BLaER1 treated with 17β-estradiol and CSF1 and Interleukin-3, amounts not matched to agents 10 nM and 100 nM (cell line): Measurements from ENCODE around the gene ATRAID.
"Not testable (repeated sequence)": the region's sequence is repeated elsewhere in the genome, so short reads cannot be mapped to it uniquely, and the experiment has no call there.

Source experiments
- H3K27ac ChIP-seq, 11 experiments: shearing (Covaris generic); formaldehyde crosslinking; 2 replicates each; pipeline ENCODE4 v1.8.1; 2022
- H3K27me3 ChIP-seq, 11 experiments: shearing (Covaris generic); formaldehyde crosslinking; 2 replicates each; pipeline ENCODE4 v1.8.1; 2022
- H3K36me3 ChIP-seq, 11 experiments: shearing (Covaris generic); formaldehyde crosslinking; 2 replicates each; pipeline ENCODE4 v1.8.1; 2022
- H3K4me1 ChIP-seq, 10 experiments: shearing (Covaris generic); formaldehyde crosslinking; 2 replicates each; pipeline ENCODE4 v1.8.1; 2022
- H3K4me2 ChIP-seq, 11 experiments: shearing (Covaris generic); formaldehyde crosslinking; 2 replicates each; pipeline ENCODE4 v1.8.1; 2022
- H3K4me3 ChIP-seq, 10 experiments: shearing (Covaris generic); formaldehyde crosslinking; 2 replicates each; pipeline ENCODE4 v1.8.1; 2022
- H3K9ac ChIP-seq, 11 experiments: shearing (Covaris generic); formaldehyde crosslinking; 2 replicates each; pipeline ENCODE4 v1.8.1; 2022
- H3K9me3 ChIP-seq, 11 experiments: shearing (Covaris generic); formaldehyde crosslinking; replicated peaks in 1 of 11; 2 replicates each; pipeline ENCODE4 v1.8.1; 2022
- H4K20me1 ChIP-seq, 11 experiments: shearing (Covaris generic); formaldehyde crosslinking; 2 replicates each; pipeline ENCODE4 v1.8.1; 2022
- Cebpa-rat ChIP-seq, 11 experiments: shearing (Covaris generic); IDR thresholded peaks; 2 replicates each; pipeline ENCODE4 v1.8.1; 2022

ATRAID gene, protein sequence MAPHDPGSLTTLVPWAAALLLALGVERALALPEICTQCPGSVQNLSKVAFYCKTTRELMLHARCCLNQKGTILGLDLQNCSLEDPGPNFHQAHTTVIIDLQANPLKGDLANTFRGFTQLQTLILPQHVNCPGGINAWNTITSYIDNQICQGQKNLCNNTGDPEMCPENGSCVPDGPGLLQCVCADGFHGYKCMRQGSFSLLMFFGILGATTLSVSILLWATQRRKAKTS

DNA sequence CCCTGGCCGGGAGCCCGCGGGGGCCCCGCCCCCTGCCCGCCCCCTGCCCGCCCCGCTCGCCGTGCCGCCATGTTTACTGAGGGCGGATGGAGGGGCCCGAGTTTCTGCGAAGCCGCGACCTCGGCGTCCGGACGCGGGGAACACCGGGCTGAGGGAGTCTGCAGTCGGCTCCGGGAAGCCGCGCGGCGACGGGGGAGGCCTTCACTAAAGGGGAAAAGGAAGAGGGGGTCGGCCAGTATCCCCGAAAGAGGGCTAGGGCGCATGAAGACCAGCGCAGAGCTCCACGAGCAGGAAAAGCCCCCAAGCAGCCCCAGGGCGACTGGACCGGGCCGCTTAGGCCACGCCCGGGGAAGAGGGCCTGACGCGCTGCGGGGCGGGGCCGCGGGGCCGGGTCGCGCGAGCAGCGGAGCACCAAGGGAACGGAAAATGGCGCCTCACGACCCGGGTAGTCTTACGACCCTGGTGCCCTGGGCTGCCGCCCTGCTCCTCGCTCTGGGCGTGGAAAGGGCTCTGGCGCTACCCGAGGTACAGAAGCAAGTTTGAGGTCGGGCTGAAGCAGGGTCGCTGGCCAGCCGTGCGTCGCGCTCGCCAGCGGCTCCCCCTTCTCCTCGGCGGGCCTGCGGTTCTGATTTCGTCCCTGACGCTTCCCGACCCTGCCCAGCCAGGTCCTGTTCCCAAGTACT is at the start of gene ATRAID, which contains the start of gene SLC5A6:
TSS of gene ATRAID (plus strand) at position 99 of the 683 bp plus-strand sequence. CDS start at position 427, 328 bp downstream.
TSS of gene SLC5A6 (minus strand) at position 326 of the 683 bp plus-strand sequence. CDS start 4,618 bp downstream, outside the sequence.
- H3K9ac ChIP-seq: peak within 1 kb of the TSS; percentile 91 to 100 (median 98)
- peaks cover 26 to 56% (median 40%) of the 10 kb centered on the region in 11 experiments for H3K36me3 ChIP-seq
- no peaks in the 10 kb centered on the region for H3K27me3 ChIP-seq
- peak within 1 kb of the TSS; percentile 71 to 91 (median 78) for H3K4me3 ChIP-seq
- H4K20me1 ChIP-seq: peaks cover 0 to 25% (median 7%) of the 10 kb centered on the region in 11 experiments; a peak in 9 of 22 replicates
- peak within 1 kb of the TSS; percentile 89 to 98 (median 97) for H3K4me2 ChIP-seq
- H3K4me1 ChIP-seq: peaks cover 42 to 60% (median 47%) of the 10 kb centered on the region in 10 experiments
- no peak for TF ChIP-seq Cebpa-rat (IDR thresholded peaks at IDR 0.05)
- H3K27ac ChIP-seq: peak within 1 kb of the TSS; percentile 92 to 99 (median 96)
- H3K9me3 ChIP-seq: no peaks in the 10 kb centered on the region

DNA sequence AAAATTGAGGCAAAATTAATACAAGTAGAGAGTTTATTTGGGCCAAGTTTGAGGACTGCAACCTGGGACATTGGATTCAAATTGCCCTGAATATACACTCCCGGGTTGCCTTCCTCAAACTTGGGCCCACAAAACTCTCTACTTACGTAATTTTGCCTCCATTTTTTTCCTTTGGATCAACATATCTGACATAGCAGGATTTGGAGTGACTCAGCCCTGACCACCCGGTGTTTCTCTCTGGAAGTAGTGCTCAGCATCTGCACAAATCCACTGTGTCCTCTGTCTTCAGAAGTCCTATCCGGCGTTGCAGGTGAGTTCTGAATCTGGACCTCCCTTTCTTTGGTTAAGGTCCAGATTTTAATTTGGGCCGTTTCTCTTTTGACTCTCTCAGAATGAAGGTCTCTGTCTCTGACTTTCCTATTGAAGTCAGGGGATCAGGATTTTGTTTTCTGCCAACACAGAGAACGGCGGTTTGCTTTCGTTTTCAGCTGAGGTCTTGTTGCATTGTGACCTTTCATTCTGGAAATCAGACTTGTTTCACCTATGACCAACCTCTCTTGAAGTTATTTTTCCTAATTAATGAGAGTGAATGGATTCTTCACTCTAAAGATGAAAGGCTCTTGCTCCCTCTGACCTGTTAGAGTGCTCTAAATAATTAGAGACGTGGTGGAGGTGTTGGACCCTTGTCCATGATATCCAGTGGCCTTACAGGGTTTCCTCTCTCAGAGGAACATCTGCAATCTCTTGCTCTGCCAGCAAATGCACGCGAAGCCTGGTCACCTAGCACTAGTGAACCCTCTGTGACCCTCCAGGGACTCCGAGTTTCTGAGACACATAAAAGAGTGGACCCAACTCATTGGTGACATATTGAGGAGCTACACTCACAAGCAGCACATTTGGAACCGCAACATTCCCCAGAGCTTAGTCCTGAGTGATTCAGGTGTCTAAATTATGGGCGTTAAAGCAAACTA is 49.4 kb upstream of the ATRAID start:
- Histone ChIP-seq H3K4me1 (no peaks in the 10 kb centered on the region), H3K36me3 (no peaks in the 10 kb centered on the region), H3K9ac (no peak overlapping the region), H3K27ac (no peak overlapping the region), H4K20me1 (no peaks in the 10 kb centered on the region), H3K4me3 (no peak overlapping the region), H3K9me3 (peaks cover 0 to 12% (median 7%) of the 10 kb centered on the region in 11 experiments; a peak in 7 of 22 replicates), H3K4me2 (no peak overlapping the region), H3K27me3 (no peaks in the 10 kb centered on the region)
- TF ChIP-seq Cebpa-rat (IDR thresholded peaks at IDR 0.05): no peak

DNA sequence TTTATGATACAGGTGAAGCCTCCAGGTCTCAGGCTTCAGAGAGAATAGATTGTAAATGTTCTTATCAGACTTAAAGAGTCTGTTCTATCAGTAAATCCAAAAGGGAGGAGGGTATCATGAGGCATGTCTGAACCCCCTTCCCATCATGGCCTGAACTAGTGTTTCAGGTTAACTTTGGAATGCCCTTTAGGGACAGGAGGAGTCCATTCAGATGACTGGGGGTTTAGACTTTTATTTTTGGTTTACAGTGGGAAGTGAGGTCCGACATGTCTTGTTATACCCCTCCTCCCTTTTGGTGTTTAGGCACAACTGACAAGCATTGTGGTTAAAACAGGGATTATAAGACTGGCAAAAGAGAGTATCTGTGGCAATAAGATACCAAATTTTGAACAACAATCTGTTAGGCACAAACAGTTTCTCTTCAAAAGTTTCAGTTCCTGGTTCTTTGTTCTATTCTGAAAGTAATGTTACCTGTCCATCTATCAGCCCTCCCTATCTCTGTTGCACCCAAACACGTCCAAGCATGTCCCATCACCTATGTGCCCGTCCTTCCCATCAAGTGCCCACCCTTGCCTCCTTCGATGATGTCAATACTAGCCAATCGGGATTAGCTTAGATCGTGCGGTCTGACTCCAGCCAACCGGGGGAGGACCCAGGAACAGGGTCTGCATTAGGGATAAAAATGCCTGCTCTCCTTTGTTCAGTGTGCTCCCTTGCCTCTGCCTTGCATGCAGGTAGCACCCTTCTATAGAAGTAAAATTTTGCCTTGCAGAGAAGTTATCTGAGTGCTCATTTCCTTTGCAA is 46.7 kb upstream of the ATRAID start:
- H3K36me3 ChIP-seq: no peaks in the 10 kb centered on the region
- no peak overlapping the region for H3K27ac ChIP-seq
- H3K9me3 ChIP-seq: peaks cover 0 to 12% (median 7%) of the 10 kb centered on the region in 11 experiments; a peak in 7 of 22 replicates
- H4K20me1 ChIP-seq: no peaks in the 10 kb centered on the region
- H3K4me3 ChIP-seq: no peak overlapping the region
- no peak overlapping the region for H3K4me2 ChIP-seq
- H3K4me1 ChIP-seq: peaks cover 2 to 9% (median 3%) of the 10 kb centered on the region in 10 experiments; a peak in 19 of 20 replicates
- TF ChIP-seq Cebpa-rat (IDR thresholded peaks at IDR 0.05): no peak
- H3K27me3 ChIP-seq: no peaks in the 10 kb centered on the region
- no peak overlapping the region for H3K9ac ChIP-seq

DNA sequence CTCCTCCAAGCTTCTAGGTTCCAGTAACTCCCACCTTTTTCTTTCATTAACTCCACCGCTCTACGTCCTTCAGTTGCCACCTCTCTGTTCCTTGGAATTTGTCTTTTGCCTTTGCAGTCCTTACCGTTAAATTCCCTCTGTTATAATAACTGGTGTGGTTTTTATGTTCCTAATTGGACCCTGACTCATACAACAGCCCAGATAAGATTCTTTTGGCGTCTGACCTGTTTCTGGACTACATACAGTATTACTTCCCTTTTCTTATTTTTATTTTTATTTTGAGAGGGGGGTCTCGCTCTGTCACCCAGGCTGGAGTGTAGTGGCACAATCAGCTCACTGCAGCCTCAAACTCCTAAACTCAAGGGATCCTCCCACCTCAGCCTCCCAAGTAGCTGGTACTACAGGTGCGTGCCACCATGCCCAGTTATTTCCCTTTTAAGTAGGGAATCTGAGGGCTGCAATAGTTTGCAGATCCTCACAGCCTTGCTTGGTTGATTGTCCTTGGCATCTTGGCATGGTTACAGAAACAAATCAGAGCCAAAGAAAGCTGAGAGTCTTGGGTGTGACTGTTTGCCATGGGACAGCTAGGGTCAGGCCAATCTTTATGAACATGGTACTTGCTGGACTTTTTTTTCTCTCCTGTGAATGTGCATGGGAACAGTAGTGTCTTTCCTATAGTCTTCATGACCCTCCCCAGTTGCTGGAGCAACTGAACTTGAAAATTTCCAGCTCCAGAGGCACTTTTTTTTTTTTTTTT is 41.1 kb upstream of the ATRAID start:
- H3K4me3 ChIP-seq: no peak overlapping the region
- TF ChIP-seq Cebpa-rat (IDR thresholded peaks at IDR 0.05): no peak
- no peak overlapping the region for H3K9ac ChIP-seq
- no peak overlapping the region for H3K27ac ChIP-seq
- H3K4me1 ChIP-seq: peaks cover 7 to 27% (median 12%) of the 10 kb centered on the region in 10 experiments; a peak in 19 of 20 replicates
- H3K9me3 ChIP-seq: 0 out of 22 replicates have a peak, but pooled peaks cover 0 to 4% (median 0%) of the 10 kb centered on the region in 11 experiments
- peak overlapping the region; percentile 40 to 88 (median 70) for H3K4me2 ChIP-seq
- no peaks in the 10 kb centered on the region for H3K27me3 ChIP-seq
- H3K36me3 ChIP-seq: no peaks in the 10 kb centered on the region
- no peaks in the 10 kb centered on the region for H4K20me1 ChIP-seq

DNA sequence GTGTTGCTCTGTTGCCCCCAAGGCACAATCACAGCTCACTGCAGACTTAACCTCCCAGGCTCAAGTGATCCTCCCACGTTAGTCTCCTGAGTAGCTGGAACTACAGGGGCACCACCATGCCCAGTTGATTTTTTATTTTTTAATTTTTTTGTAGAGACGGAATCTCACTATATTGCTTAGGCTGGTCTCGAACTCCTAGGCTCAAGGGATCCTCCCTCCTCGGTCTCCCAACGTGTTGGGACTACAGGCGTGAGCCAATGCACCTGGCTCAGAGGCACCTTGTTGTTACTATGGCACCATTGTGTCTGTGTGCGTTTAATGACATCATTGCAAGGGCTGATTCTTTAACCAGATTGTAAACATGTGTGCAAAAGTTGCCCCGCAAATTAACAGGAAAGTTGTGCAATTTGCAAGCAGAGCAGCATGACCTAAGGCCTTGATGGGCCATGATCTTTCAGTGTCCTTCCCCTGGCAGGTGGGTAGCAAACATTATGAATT is 40.4 kb upstream of the ATRAID start:
- no peak overlapping the region for H3K4me3 ChIP-seq
- no peaks in the 10 kb centered on the region for H3K9me3 ChIP-seq
- peaks cover 7 to 27% (median 12%) of the 10 kb centered on the region in 10 experiments; a peak in 19 of 20 replicates for H3K4me1 ChIP-seq
- no peaks in the 10 kb centered on the region for H3K36me3 ChIP-seq
- H3K27ac ChIP-seq: no peak overlapping the region
- H3K9ac ChIP-seq: no peak overlapping the region
- no peaks in the 10 kb centered on the region for H3K27me3 ChIP-seq
- no peak overlapping the region for H3K4me2 ChIP-seq
- no peaks in the 10 kb centered on the region for H4K20me1 ChIP-seq
- peak in 3 of 11 experiments; percentile 6 to 43 (median 10); a peak in 1 of 22 replicates for TF ChIP-seq Cebpa-rat (IDR thresholded peaks at IDR 0.05)

DNA sequence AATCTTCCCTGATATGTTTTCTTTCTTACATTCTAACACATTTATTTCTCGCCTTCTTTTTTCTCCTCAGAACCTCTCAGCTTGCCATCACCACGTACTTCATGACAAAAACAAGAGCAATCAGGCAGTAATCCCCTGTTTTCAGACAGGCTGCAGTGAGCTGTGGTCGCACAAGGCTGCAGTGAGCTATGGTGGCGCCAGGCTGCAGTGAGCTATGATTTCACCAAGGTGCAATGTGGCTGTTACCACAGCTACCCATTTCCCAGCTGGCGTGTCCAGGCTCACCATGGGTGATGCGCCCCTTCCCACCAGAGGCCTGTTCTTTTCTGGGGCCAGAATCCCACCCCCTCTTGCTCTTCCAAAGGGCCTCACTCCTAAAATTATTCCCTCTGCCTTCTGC is 37.2 kb upstream of the ATRAID start:
- Histone ChIP-seq H3K9ac (no peak overlapping the region), H3K27ac (no peak overlapping the region), H4K20me1 (no peaks in the 10 kb centered on the region), H3K9me3 (no peaks in the 10 kb centered on the region), H3K4me1 (peaks cover 7 to 23% (median 10%) of the 10 kb centered on the region in 10 experiments; a peak in 19 of 20 replicates), H3K27me3 (no peaks in the 10 kb centered on the region), H3K4me2 (no peak overlapping the region), H3K36me3 (no peaks in the 10 kb centered on the region), H3K4me3 (no peak overlapping the region)
- no peak for TF ChIP-seq Cebpa-rat (IDR thresholded peaks at IDR 0.05)

DNA sequence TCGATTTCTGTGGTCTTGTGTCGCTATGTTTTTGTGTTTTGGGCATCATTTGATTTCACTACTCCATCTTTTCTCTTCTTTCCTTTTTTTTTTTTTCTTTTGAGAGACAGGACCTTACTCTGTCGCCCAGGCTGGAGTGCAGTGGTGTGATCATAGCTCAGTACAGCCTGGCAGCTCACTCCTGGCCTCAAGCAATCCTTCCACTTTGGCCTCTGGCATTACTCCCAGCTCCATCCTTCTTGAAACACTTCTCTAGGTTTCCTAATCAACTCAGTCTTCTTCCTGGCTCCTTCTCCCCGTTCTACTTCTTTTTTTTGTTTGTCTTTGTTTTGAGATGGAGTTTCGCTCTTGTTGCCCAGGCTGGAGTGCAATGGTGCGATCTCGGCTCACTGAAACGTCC is 36.5 kb upstream of the ATRAID start:
- no peak for TF ChIP-seq Cebpa-rat (IDR thresholded peaks at IDR 0.05)
- Histone ChIP-seq H3K27ac (no peak overlapping the region), H3K9ac (no peak overlapping the region), H3K36me3 (no peaks in the 10 kb centered on the region), H3K4me2 (no peak overlapping the region), H3K4me1 (peaks cover 3 to 17% (median 5%) of the 10 kb centered on the region in 10 experiments; a peak in 19 of 20 replicates), H3K9me3 (no peaks in the 10 kb centered on the region), H3K27me3 (no peaks in the 10 kb centered on the region), H3K4me3 (no peak overlapping the region), H4K20me1 (no peaks in the 10 kb centered on the region)

DNA sequence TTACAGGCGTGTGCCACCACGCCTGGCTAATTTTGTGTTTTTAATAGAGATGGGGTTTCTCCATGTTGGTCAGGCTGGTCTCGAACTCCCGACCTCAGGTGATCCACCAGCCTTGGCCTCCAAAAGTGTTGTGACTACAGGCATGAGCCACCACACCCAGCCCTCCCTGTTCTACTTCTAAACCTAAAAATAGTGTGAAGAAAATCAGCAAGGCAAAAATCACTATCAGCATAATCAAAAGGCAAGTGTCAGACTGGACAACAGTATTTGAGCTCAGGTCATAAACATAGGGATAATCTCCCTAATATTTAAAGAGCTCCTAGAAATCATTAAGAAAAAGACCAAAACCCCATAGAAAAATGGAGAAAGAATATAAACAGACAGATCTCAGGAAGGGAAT is 36.1 kb upstream of the ATRAID start:
- peaks cover 0 to 12% (median under 1%) of the 10 kb centered on the region in 10 experiments; a peak in 7 of 20 replicates for H3K4me1 ChIP-seq
- H4K20me1 ChIP-seq, H3K9me3 ChIP-seq, H3K4me2 ChIP-seq, H3K27me3 ChIP-seq, H3K27ac ChIP-seq, H3K4me3 ChIP-seq, H3K36me3 ChIP-seq, H3K9ac ChIP-seq: not testable (repeated sequence)
